Measurements from ENCODE around the gene KNOP1. TPM values are rescaled to one million over a fixed set of nuclear protein-coding genes. Genes with fewer than 3 reads are reported as not detected.

The KNOP1 gene
- total RNA-seq, 2 experiments from 2014 or later, result 19.7 to 33.2 TPM

GRCh38 chr16:19748389-19749168 lies 30.6 kb upstream of the KNOP1 start:
- no peaks in the 10 kb centered on the region for H3K4me1 ChIP-seq (ENCODE audit: insufficient read depth, low read length, poor library complexity, severe bottlenecking)
- H2AFZ ChIP-seq (ENCODE audit: low read length), result no peak overlapping the region
- no peaks in the 10 kb centered on the region for H4K20me1 ChIP-seq (ENCODE audit: insufficient read depth, low read length)
- H3K4me3 ChIP-seq (ENCODE audit: low read depth, low read length, poor library complexity, severe bottlenecking), result no peak overlapping the region
- H3K9me2 ChIP-seq (ENCODE audit: insufficient read depth, low read length), result no peaks in the 10 kb centered on the region
- DNase-seq (ENCODE audit: low spot score), result no peak
- no peaks in the 10 kb centered on the region for H3K79me2 ChIP-seq (ENCODE audit: insufficient read depth, low read depth, low read length)
- POLR2A ChIA-PET, result no interaction called here
- CTCF ChIA-PET (ENCODE audit: unreplicated experiment), result no interaction called here
- no peak overlapping the region for H3K4me2 ChIP-seq (ENCODE audit: low read length)
- no peaks in the 10 kb centered on the region for H3K36me3 ChIP-seq (ENCODE audit: insufficient read depth, low read length)
- no peak for TF ChIP-seq CTCF (conservative IDR thresholded peaks at IDR 0.05; ENCODE audit: low read length)
- no peak for TF ChIP-seq EZH2phosphoT487 (IDR thresholded peaks at IDR 0.05; ENCODE audit: borderline replicate concordance, low read depth, low read length)
- no peaks in the 10 kb centered on the region for H3K9me3 ChIP-seq (ENCODE audit: low read length)
- H3K27ac ChIP-seq (ENCODE audit: low read depth, low read length, poor library complexity, severe bottlenecking), result no peak overlapping the region
- no TSS peak for BruUV-seq (replicated peaks)
- intact Hi-C loops (cut with micrococcal nuclease; ENCODE audit: unreplicated experiment), result no loop called here

- H3K4me3 ChIP-seq (ENCODE audit: low read depth, low read length, poor library complexity, severe bottlenecking), result no peak overlapping the region
- TF ChIP-seq CTCF (conservative IDR thresholded peaks at IDR 0.05; ENCODE audit: low read length) (no peak), EZH2phosphoT487 (IDR thresholded peaks at IDR 0.05; ENCODE audit: borderline replicate concordance, low read depth, low read length) (no peak)
- H3K36me3 ChIP-seq (ENCODE audit: insufficient read depth, low read length), result no peaks in the 10 kb centered on the region
- H2AFZ ChIP-seq (ENCODE audit: low read length), result no peak overlapping the region
- BruUV-seq (replicated peaks), result no TSS peak
- no peaks in the 10 kb centered on the region for H3K4me1 ChIP-seq (ENCODE audit: insufficient read depth, low read length, poor library complexity, severe bottlenecking)
- no peak overlapping the region for H3K27ac ChIP-seq (ENCODE audit: low read depth, low read length, poor library complexity, severe bottlenecking)
- intact Hi-C loops (cut with micrococcal nuclease; ENCODE audit: unreplicated experiment), result no loop called here
- no peaks in the 10 kb centered on the region for H3K9me3 ChIP-seq (ENCODE audit: low read length)
- CTCF ChIA-PET (ENCODE audit: unreplicated experiment), result no interaction called here
- H3K79me2 ChIP-seq (ENCODE audit: insufficient read depth, low read depth, low read length), result no peaks in the 10 kb centered on the region
- no peaks in the 10 kb centered on the region for H4K20me1 ChIP-seq (ENCODE audit: insufficient read depth, low read length)
- POLR2A ChIA-PET, result no interaction called here
- no peaks in the 10 kb centered on the region for H3K9me2 ChIP-seq (ENCODE audit: insufficient read depth, low read length)
- DNase-seq (ENCODE audit: low spot score), result no peak
- no peak overlapping the region for H3K4me2 ChIP-seq (ENCODE audit: low read length)
Measured at GRCh38 chr16:19746561-19746960, 28.5 kb upstream of the KNOP1 start.

- H4K20me1 ChIP-seq (ENCODE audit: insufficient read depth, low read length), result no peaks in the 10 kb centered on the region
- intact Hi-C loops (cut with micrococcal nuclease; ENCODE audit: unreplicated experiment), result no loop called here
- CTCF ChIA-PET (ENCODE audit: unreplicated experiment), result no interaction called here
- H3K9me3 ChIP-seq (ENCODE audit: low read length), result no peaks in the 10 kb centered on the region
- no peak overlapping the region for H3K27ac ChIP-seq (ENCODE audit: low read depth, low read length, poor library complexity, severe bottlenecking)
- no peak overlapping the region for H3K4me3 ChIP-seq (ENCODE audit: low read depth, low read length, poor library complexity, severe bottlenecking)
- no peaks in the 10 kb centered on the region for H3K4me1 ChIP-seq (ENCODE audit: insufficient read depth, low read length, poor library complexity, severe bottlenecking)
- BruUV-seq (replicated peaks), result no TSS peak
- POLR2A ChIA-PET, result no interaction called here
- no peaks in the 10 kb centered on the region for H3K79me2 ChIP-seq (ENCODE audit: insufficient read depth, low read depth, low read length)
- no peaks in the 10 kb centered on the region for H3K9me2 ChIP-seq (ENCODE audit: insufficient read depth, low read length)
- no peak overlapping the region for H2AFZ ChIP-seq (ENCODE audit: low read length)
- no peak overlapping the region for H3K4me2 ChIP-seq (ENCODE audit: low read length)
- H3K36me3 ChIP-seq (ENCODE audit: insufficient read depth, low read length), result no peaks in the 10 kb centered on the region
- no peak for DNase-seq (ENCODE audit: low spot score)
- TF ChIP-seq CTCF (conservative IDR thresholded peaks at IDR 0.05; ENCODE audit: low read length) (no peak), EZH2phosphoT487 (IDR thresholded peaks at IDR 0.05; ENCODE audit: borderline replicate concordance, low read depth, low read length) (no peak)
Measured at GRCh38 chr16:19745286-19746010, 27.4 kb upstream of the KNOP1 start.

Measured in OCI-LY7 (cell line).